Measurements from ENCODE around the gene CMBL.
A peak's percentile ranks its signal among the peaks of the same experiment; 100 is the strongest.
"Not testable (repeated sequence)": the region's sequence is repeated elsewhere in the genome, so short reads cannot be mapped to it uniquely, and the experiment has no call there.

Gene CMBL

DNA sequence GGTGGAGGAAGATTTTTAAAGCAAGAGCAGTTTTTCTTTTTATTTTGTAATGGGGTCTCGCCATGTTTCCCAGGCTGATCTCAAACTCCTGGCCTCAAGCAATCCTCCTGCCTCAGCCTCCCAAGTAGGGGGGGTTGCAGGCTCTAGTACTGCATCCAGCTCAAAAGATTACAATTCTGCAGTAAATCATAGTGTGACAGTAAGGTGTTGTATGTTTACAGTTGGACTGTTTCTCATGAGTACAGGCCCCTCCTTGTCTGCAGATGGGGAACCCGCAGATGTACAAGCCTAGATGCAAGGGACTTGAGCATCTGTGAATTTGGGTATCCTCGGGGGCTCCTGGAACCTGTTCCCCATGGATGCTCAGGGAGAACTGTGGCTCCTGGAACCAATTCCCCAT lies 54.3 kb downstream of the CMBL start:
- no peak for DNase-seq (ENCODE audit: low spot score)
- Histone ChIP-seq H3K27ac (no peak overlapping the region), H3K4me3 (no peak overlapping the region)
- no peak for TF ChIP-seq CTCF (IDR thresholded peaks at IDR 0.05)

DNA sequence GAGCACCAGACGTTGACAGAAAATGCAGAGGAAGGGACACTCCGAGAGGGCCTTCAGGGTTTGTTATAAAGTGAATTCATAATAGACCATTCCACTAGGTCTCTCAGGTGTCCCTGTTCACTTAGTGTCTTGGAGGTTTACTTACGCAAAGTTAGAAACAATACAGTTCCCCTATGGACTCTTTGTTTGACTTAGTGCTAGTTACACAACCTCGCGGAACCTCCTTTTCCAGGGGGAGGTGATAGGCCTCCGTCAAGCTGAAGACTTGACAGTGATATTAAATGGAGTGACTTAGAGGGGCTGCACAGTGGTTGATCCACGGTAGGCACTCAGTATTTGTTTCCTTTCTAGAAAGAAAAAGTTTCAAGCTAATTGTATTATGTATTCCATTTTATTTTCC lies 56.3 kb downstream of the CMBL start:
- Histone ChIP-seq H3K4me3 (peak overlapping the region; percentile 95), H3K27ac (no peak overlapping the region)
- no peak for DNase-seq (ENCODE audit: low spot score)
- no peak for TF ChIP-seq CTCF (IDR thresholded peaks at IDR 0.05)

GRCh38 chr5:10250806-10251276 lies 56.9 kb downstream of the CMBL start:
- Histone ChIP-seq H3K27ac (peak overlapping the region; percentile 93 to 97), H3K4me3 (peak overlapping the region; percentile 95)
- no peak for DNase-seq (ENCODE audit: low spot score)
- no peak for TF ChIP-seq CTCF (IDR thresholded peaks at IDR 0.05)

GRCh38 chr5:10249948-10250805 lies 57.5 kb downstream of the CMBL start, which contains the start of gene CCT5:
TSS of gene CCT5 (plus strand) at chr5:10250280. CDS start at chr5:10250341, 61 bp downstream.
- TF ChIP-seq CTCF (IDR thresholded peaks at IDR 0.05), result no peak
- peak within 1 kb of the TSS; percentile 93 to 97 for H3K27ac ChIP-seq
- DNase-seq (ENCODE audit: low spot score), result peak; percentile 95
- peak within 1 kb of the TSS; percentile 95 for H3K4me3 ChIP-seq

DNA sequence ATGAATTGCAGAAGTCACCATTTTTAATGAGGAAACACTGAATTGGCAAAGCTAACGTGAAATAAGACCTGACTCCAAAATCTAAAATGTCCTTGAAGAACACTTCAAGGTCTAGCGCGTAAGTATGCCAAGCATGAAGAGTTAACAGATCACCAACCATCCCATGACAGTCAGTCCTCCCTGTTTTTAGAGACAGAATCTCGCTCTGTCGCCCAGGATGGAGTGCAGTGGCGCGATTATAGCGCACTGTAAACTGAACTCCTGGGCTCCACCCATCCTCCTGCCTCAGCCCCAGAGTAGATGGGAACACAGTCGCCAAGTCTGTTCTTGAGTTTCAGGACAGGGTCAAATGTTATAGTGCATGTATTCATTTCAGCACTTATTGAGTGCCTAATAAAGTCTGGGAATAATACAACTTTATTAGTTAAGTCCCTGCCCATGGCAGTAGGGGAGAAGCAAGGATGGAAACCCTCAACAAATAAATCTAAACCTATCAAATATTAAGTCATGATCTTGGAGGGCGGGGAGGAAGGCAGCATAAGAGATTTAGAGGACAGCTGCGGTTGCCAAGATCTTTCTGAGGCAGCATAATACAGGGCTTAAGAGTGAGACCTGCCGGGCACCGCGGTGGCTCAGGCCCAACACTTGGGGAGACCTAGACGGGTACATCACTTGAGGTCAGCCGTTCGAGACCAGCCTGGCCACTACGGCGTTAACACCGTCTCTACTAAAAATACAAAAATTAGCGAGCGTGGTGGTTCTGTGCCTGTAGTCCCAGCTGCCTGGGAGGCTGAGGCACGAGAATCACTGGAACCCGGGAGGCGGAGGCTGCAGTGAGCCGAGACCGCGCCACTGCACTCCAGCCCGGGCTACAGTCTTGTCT lies 59.1 kb downstream of the CMBL start:
- no peak for DNase-seq (ENCODE audit: low spot score)
- H3K4me3 ChIP-seq, result peak overlapping the region; percentile 95
- peak overlapping the region; percentile 93 to 97 for H3K27ac ChIP-seq
- no peak for TF ChIP-seq CTCF (IDR thresholded peaks at IDR 0.05)

GRCh38 chr5:10247217-10247616 lies 60.5 kb downstream of the CMBL start:
- not testable (repeated sequence) for DNase-seq (ENCODE audit: low spot score); H3K27ac ChIP-seq; H3K4me3 ChIP-seq

- no peak overlapping the region for H3K27ac ChIP-seq
- DNase-seq (ENCODE audit: low spot score), result no peak
- H3K4me3 ChIP-seq, result no peak overlapping the region
- TF ChIP-seq CTCF (IDR thresholded peaks at IDR 0.05), result no peak
Measured at GRCh38 chr5:10246761-10247160, 60.9 kb downstream of the CMBL start.

Data from coronary artery (tissue), 2 donors.